Kidney glomerular epithelial cell (primary cell): ENCODE results near the gene DHDDS.

ENCODE experiments used
- DNase-seq: peaks from one replicate; lab custom pipeline; 2025; lab: John Stamatoyannopoulos, UW

The DHDDS gene

DNA sequence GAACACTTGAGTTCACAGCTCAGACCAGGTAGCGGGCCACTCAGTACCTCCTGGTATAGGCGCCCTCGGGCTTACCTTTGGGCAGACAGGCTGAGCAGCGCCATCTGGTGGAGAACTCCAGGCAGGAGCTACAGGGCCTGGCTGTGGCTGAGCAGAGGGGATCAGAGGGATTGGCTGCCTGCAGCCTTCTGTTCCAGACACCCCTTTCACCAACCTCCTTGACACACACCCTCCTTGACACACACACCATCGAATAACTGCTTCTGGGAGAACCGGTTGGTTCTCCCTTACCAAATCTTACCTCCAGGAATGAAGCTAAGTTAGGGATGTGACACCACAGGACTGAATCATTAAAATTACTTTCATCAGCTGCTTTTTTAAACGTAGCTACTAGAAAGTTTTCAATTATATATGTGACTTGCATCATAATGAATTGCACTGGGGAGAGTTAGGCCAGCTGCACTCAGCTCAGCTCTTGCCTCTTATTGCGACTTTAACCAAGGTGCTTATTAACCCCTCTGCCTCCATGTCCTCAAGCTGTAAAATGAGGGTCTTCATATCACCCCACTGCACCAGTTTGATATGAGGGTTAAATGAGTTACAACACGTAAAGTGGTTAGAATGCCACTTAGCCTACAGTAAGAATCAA is 14.9 kb upstream of the DHDDS start:
- peak; percentile 24 for DNase-seq

DNA sequence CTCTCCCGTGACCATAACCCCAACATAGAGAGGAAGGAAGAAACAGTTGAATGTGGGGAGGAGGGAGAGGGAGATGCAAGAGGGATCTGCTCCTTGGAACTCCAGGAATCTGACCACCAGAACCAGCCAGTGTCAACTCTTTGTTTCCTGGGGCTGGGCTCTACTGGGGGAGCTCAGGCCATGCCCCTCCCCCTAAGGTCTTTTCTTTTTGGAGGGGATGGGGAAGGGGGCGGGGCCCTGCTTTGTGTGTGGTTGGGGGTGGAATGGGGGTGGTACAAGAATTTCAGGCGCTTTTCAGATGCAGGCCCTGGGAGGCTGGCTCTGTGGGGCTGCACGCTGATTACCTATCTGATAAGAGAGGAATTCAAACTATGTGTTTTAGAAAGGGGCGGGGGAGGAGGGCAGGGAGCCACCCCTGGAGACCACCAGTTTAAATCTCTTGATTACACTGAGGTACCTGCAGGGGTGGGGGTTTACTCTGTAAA is 13.2 kb upstream of the DHDDS start:
- no peak for DNase-seq

DNA sequence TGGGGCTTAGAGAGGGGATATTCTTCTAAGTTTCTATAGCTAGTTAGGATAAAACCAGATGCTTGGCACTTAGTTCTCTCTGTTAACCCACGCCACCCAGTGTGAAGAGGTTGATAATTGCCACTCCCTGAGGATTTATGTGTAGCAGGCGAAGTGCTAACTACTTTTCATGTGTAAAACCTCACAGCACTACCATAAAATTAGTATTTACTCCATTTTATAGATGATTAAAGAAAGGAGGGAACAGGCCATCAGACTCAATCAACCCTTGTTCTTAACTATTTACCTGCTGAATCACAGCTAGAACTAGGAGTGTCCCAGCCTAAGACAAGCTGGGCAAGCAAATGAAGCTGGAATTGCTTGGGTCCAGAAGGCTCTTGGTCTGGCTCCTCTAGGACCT is 12.6 kb upstream of the DHDDS start:
- DNase-seq = no peak

DNA sequence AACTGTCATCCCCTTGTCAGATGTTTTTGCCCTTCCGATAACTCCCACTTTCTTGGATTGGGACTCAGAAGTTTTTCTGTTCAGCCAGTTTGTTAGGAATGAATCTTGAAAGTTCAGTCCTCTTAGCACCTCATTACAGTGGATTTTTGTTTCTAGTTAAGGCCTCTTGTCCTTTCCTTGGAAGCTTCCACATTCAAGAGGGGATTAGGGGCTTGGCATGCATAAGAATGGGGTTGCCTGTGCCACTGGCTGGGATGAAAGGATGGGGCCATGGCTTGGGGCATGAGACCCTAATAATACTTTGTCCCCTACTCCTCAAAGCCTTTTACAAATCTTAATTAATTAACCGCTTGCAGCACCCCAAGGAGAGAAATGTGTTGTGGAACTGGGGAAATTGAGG is 2.4 kb upstream of the DHDDS start:
- no peak for DNase-seq

DNA sequence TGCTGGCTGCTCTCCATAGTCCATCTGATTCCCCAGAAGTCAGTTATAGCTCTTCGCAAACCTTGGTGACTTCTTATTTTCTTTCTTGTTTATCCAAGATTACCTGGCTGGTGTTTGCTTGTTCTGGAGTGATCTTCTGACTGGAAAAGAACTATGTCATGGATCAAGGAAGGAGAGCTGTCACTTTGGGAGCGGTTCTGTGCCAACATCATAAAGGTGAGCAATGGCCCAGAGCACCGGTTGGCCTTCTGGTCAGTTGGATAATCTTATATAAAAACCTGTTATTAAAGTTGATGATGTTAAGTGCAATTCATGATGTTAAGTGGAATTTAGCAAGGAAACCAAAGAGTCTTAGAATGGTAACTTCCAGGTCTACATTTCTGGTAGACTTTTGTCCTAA is 672 bp downstream of the DHDDS start:
- no peak for DNase-seq

DNA sequence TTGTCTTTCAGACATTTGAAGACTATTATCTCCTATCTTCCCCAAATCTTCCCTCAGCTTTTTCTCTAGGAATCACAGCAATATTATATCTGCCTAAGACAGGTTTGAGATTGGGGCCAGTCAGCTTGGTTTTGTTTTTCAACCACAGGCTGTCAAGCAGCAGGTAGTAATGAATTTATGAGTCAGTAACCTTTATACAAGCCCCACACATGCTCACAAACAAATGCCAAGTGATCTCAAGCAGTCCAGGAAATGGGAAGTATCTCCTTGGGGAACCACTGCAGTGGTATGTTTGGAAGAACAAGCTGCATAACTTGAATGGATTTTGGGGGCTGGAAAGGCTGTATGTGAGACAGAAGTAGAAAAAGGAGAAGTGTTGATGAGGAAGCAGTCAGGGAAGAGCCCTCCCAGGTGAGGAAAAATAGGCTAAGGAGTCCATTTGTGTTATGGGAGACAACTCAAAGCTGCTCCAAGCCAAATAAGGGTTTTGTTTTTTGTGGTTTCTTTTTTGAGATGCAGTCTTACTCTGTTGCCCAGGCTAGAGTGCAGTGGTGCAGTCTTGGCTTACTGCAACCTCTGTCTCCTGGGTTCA is 2.1 kb downstream of the DHDDS start:
- peak; percentile 8 for DNase-seq

DNA sequence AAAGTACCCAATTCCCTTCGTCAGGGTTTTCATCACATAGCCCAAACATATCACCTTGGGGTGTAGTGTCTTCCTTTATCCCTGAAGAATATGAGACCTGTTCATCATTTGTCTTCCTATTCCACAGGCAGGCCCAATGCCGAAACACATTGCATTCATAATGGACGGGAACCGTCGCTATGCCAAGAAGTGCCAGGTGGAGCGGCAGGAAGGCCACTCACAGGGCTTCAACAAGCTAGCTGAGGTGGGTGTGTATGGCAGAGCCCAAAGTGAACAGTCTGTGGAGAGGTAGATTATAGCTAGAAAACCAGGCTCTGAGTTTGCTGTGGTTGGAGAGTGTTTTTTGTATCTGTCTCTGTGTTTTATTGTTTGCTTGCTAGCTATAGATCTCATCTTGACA is 5.9 kb downstream of the DHDDS start:
- DNase-seq = no peak

DNA sequence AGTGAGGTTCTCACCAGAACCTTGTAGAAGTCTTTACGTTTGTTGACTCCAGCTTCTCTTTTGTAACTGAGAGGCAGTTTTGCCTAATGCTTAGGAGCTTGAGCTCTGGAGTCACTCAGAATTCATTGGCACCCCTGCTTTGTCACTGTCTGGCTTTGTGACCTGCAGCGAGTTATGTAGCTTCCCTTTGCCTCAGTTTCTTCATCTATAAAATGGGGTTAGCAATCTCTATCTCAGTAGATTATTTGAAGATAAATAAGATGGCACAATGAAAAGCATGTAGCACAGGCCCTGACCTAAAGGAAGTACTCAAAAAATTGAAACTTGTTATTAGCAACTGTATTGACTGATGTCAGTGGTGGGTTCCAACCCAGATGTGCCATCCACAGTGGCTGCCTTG is 8.1 kb downstream of the DHDDS start:
- DNase-seq = no peak

DNA sequence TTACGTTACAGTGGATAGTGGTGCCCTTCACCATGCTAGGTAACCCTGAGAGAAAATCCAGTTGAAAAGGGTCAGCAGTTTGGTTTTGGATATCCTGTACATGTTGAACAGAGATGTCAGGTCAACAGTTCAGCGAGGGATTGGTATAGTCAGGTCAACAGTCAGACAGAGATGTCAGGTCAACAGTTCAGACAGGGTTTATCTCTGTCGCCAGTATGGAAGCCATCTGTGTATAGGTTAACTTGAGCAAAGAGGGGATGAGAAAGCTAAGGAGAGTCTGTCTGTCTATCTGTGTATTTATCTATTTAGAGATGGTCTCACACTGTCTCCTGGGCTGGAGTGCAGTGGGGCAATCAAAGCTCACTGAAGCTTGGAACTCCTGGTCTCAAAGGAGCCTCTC is 17.7 kb downstream of the DHDDS start:
- DNase-seq = no peak

DNA sequence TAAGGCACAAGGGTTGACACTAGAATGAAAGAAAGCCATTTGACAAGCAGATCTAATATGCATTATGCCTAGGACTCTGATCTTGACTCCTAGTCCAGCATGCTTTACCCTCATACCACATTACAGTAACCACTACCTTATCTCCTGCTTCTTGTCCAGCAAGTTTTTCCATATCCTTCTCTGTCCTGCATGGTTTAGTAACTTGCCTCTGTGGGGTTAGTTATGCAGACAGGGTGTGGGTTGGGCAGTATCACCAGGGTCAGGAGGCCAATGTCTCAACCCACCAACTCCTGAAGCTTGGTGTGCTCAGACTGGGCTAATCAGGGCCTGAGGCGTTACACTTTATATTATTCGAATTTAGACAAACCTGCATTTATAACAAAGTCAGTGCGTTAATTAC is 18.8 kb downstream of the DHDDS start:
- no peak for DNase-seq

DNA sequence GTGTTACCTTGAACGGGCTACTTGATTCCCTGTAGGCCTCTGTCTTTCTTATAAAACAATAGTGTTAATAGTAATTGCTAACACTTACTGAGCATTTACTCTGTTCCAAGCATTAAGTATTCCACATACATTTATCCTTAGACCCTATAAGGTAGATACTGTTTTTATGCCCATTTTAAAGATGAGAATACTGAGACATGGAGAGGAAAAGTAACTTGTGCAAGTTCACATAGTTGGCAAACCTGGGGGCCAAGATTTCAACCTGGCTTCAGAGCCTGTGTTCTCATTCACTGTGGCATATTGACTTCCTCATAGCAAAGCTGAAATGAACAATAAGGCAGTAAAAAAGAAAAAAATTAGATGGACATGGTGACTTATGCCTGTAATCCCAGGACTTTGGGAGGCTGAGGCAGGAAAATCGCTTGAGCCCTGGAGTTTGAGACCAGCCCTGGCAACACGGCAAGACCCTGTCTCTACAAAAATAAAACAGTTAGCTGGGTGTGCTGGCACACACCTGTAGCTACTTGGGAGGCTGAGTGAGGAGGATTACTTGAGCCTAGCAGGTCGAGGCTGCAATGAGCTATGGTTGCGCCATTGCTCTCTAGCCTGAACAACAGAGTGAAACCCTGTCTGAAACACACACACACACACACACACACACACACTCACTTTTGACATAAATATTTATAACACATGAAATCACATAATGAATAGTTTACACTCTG is 20.5 kb downstream of the DHDDS start:
- DNase-seq = no peak

DNA sequence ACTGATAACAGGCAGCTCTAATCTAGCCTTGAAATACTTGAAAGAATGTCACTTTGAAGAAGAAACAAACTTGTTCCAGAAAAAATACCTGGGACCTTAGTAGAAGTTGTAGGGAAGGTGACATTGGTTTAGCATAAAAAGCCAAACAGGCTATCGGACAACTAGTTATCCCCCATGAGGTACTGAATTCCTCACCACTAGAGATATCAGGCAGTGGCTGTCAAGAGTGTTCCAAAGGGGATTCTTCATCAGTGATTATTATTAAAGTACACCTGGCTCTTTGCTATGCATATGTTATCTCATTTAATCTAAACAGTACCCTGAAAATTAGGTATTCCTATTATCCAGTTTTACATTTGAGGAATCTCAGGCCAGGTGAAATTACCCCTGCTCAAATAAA is 27.0 kb downstream of the DHDDS start:
- DNase-seq = no peak

DNA sequence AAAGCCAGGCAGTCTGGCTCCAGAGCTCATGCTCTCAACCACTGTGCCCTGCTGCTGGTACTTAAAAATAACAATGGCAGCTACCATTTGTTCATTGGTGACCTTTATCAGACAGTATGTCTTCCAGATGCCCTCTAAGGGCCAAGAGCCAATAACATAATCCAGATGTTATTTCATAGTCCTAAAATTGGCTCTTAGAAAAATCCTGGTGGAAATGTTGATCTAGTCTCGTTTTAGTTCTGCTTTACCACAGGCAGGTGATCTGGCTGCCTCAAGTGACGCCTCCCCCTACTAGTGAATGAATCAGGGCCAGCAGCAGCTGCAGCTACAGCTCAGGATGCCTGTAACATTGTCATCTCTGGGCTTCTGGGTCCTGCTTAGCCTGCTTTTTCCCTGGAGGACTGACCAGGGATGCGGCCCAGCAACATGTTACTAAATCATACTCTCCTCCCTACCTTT is 27.5 kb downstream of the DHDDS start:
- DNase-seq = no peak

DNA sequence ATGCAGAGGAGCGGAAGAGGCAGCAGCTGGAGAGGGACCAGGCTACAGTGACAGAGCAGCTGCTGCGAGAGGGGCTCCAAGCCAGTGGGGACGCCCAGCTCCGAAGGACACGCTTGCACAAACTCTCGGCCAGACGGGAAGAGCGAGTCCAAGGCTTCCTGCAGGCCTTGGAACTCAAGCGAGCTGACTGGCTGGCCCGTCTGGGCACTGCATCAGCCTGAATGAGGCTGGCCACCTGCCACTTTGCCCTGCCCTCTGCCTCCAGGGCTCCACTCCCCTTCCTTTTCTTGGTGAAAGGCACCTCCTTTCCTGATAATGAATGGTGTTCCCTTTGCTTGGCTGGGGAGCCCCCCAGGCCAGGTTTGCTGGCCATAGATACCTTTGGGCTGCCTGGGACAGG is 36.8 kb downstream of the DHDDS start:
- no peak for DNase-seq

DNA sequence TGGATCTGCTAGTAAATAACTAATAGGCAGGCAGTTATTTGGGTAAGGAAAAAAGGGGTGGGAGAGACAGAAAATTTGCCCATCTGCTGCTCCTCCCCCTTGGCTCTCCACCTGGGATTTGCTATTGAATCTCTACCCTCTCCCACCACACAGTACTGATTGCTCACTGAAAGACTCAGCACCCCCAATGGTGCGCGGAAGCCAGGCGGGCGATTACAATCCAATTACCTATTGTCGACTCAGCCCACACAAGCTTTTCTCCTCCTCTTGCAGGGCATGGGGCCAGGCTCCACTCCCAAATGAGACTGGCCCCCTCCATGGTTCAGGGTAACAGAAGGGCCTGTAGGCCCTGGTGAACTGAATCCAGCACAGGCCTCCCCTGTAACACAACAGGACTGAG is 37.4 kb downstream of the DHDDS start:
- no peak for DNase-seq

DNA sequence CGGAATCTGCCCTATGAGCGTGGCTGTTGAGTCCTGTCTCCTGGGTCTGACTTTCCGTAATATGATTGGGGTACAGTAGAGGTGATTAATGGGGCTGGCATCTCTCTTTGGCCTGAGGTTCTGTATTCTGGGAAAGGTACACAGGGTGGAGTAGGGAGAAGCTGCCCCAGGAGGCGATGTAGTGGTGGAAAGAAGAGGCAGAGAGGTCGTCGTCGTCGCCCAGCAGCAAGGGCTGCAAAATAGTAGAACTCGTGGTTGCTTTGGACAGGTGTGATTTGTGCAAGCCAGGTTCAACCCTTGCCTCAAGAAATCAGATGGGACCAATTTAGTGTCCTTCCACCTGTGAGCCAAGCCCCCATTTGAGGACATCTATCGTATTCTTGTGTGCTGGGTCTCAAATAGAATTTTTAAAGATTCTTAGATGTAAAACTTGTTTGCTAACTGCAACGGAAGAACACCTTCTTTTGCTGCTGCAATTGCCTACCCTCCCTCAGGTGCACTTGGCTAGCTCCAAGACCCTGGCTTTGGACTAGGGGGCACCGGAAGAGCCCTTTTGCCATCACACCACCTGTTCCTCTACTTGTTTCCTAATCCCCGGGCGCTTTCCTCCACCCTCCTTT is 38.9 kb downstream of the DHDDS start:
- DNase-seq = no peak

DNA sequence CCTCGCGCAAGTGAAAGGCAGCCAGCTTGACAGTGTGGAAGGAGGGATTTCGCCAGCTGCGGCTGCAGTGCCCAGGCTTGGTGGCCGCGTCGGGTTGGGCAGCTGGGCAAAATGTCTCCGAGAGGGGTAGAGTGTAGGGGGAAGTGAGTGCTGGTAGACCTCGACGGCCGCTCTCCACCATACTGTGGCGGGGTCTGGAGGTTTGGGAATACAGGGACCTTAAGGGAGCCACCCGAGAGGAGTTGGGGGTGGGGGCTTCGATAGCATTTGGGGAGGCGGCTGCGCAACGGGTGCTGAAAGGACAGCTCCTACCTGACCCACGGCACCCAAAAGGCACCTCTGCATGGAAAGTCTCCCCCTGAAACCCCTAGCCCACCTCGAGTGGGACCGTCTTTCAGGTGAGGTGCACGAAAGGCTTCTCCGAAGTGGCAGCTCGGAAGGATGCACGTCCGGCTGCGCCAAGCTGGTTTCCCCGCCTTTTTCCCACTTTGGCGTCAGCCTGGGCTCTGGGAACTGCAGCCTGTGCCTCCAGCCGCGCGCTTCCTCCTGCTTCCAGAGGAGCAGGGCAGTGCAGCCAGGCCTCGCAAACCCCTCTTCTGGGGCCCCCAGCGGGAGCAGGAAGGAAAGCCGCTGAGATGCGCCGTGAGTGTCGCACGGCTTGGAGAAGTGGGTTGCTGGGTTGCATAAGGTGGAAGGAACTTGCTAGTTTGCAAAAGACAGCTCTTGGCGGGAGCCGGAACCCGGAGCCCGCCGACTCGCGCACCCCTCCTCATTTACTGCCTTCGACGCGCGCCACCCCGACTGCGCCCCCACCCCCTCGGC is 39.6 kb downstream of the DHDDS start:
- no peak for DNase-seq

DNA sequence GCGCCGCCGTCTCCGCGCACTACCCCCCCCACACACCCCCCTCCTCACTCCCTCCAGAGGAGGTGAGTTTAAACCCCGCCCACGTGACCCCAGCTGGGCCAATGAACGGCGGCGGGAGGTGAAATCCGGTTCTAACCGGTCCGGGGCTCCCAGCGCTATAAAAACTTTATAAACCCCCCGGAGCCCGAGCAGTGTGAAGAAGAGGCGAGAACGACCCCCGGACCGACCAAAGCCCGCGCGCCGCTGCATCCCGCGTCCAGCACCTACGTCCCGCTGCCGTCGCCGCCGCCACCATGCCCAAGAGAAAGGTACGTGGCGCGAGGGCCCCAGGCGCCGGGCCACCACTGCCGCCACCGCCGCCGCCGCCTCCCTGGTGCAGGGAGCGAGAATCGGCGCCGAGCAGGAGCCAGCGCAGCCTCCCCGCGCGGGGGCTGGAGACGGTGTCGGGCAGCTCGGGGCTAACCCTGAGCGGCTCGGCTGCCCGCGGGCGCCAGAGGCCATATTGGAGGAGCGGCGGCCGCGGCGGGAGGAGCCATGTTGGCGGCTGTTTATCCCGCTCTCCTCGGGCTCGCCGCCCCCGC is 40.3 kb downstream of the DHDDS start, which contains the start of gene HMGN2:
HMGN2 (plus strand) TSS at position 121 of the 581 bp plus-strand sequence; CDS start at position 294, 173 bp downstream.
- DNase-seq = peak; percentile 77

DNA sequence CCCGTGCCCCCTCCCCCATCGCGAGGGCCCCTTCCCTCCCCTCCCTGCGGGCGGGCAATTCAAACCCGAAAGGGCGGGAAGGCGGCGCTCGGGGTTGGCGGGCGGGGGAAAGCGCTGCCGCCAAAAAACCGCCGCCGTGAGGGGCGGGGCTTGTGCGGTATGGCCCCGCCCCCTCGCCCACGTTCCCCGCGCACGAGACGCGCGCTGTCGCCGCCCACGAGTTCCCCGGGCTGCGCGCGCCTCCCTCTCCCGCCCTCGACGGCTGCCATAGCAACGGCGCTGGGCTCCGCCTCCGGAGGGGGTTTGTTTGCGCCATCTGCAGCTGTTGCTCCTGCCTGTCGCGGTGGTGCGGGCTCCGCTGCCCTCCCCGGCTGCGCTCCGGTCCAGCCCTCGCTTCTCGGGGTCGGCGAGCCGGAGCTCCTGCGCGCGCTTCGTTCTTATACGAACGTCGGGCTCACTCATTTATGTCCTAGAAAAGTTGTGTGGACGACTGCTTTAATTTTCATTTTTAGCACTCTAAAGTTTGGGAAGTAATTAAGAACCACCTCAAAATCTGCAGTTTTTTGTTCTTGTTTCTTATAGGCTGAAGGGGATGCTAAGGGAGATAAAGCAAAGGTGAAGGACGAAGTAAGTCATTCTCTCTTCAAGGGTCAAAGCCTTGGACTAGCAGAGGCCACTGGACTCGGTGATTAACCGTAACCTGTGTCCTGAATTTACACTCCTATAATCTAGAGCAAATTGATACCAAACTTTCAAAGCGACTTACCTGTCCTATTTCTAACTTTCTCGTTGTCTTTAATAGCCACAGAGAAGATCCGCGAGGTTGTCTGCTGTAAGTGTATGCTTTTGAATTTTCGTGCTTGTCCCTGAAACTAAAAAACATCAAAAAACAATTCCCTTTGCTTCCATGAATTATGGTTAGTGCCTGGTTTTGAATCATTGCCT is 41.1 kb downstream of the DHDDS start:
- DNase-seq = peak; percentile 79

DNA sequence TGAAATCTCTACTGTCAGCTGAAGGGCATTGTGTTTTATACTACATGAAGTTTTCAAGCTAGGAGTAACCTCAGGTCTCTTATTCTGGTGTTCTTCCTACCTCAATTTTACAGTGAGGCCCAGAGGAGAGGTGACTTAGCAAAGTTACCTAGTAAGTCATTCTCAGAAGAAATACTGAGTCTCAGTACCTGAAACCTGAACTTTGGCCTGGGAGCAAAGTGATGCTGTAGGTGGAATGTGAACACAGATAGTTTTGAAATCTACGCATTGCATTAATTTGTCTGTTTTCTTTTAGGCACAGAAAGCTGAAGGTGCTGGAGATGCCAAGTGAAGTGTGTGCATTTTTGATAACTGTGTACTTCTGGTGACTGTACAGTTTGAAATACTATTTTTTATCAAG is 42.7 kb downstream of the DHDDS start:
- no peak for DNase-seq
